ENCODE results near the gene CDC37.

CDC37 gene

DNA sequence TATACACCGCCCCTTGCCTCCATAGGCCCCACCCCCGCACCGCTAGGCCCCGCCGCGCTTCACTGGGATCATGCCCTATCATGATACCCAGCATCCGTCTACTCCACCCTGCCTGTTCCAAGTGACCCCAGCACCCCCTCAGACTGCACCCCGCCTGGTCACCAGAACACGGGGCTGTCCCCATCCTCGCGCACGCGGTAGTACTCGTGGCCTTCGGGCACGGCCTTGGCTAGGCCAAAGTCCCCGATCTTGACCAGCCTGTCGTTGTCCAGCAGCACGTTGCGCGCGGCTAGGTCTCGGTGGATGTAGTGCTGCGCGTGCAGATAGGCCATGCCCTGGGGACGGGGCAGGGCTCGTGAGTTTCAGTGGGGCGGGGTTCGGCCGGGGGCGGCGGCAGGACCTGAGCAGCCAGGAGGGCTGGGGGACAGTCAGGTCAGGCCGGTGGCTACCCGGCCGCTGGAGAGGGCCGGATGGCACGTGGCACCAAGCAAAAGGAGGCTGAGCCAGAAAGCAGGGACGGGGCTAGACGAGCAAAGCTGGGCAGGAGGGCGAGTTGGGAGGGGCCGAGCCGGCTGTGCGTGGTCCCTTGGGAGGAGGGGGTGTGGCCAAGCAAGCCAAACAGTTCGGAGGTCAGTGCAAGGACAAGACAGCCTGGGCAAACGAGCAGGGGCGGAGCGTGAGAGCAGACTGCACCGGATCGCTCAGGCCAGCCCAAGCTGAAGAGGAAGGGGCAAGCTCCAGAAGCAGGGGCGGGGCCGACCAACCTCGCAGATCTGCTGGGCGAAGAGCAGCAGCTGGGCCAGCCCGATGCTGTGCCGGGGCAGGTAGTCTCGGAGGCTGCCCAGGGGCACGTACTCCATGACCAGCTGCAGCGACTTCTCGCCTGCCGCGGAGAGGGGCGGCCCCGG is 50.3 kb downstream of the CDC37 start:
- DNase-seq, result no peak

DNA sequence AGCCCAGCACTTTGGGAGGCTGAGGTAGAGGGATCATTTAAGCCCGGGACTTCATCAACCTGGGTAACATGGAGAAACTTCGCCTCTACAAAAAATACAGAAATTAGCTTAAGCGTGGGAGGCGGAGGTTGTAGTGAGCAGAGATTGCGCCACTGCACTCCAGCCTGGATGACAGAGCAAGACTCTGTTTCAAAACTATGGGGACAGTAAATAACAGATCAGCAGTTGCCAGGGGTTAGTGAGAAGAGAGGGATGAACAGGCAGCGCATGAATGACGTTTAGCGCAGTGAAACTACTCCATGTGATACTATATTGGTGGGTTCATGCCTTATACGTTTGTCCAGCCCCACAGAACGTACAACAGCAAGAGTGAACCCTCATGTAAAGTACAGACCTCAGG is 56.8 kb downstream of the CDC37 start:
- no peak for DNase-seq

DNA sequence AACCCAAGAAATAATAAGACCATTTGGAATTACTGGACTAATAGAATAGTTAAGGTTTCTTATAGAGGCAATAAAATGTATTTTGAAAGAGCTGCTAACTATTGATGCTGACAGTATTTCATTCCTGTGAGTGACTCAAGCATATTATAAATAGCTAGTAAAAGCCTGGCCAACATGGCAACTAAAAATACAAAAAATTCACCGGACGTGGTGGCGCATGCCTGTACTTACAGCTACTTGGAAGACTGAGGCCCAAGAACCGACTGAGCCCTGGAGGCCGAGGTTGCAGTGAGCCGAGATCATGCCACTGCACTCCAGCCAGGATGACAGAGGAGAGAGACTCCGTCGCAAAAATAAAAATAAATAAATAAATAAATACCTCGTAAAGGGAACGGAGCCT is 58.6 kb downstream of the CDC37 start:
- no peak for DNase-seq

DNA sequence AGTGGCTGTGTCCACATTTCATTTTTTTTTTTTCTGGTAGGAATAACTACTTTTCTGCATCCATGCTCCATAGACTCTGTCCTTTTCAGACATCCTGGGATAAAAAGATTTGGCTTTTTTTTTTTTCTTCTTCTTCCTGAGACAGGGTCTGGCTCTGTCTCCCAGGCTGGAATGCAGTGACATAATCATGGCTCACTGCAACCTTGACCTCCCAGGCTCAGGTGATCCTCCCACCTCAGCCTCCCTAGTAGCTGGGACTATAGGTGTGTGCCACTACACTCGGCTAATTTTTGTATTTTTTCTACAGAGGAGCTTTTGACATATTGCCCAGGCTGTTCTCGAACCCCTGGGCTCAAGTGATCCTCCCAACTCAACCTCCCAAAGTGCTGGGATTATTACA is 59.8 kb downstream of the CDC37 start:
- no peak for DNase-seq
